ENCODE data around the gene ADAMTSL1.

DNA sequence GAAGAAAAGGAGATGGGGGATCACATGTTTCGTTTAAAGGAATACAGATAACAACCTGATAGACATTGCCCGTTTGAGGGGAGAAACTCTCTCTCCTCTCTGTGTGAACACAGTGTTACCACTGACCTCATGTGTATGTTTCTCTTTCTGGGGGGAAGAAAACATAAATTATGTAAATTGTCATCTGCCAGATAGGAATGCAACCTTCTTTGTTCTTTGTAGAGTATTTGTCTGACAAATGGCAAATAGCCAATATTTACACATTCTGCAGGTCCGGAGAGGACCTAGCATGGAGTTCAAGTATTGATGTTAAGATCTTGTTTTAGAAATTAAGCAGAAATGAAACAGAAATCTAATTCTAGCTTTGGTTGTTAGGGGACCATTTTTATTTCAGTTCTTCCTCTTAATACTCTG is 282.8 kb downstream of the ADAMTSL1 start:
- TF ChIP-seq, protein P1, sequence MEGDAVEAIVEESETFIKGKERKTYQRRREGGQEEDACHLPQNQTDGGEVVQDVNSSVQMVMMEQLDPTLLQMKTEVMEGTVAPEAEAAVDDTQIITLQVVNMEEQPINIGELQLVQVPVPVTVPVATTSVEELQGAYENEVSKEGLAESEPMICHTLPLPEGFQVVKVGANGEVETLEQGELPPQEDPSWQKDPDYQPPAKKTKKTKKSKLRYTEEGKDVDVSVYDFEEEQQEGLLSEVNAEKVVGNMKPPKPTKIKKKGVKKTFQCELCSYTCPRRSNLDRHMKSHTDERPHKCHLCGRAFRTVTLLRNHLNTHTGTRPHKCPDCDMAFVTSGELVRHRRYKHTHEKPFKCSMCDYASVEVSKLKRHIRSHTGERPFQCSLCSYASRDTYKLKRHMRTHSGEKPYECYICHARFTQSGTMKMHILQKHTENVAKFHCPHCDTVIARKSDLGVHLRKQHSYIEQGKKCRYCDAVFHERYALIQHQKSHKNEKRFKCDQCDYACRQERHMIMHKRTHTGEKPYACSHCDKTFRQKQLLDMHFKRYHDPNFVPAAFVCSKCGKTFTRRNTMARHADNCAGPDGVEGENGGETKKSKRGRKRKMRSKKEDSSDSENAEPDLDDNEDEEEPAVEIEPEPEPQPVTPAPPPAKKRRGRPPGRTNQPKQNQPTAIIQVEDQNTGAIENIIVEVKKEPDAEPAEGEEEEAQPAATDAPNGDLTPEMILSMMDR (IDR thresholded peaks at IDR 0.05): no peak
- no peak for TF ChIP-seq POLR2A (IDR thresholded peaks at IDR 0.05)
